GM20000 (cell line): ENCODE results near the gene OR10A5.
"Not testable (repeated sequence)": the region's sequence is repeated elsewhere in the genome, so short reads cannot be mapped to it uniquely, and the experiment has no call there.

ENCODE experiments used
- DNase-seq: peaks from one replicate; pipeline ENCODE4 v3.0.0; 2012; ENCODE audit warnings: low spot score
- CTCF ChIP-seq: IDR thresholded peaks from 2 replicates; pipeline ENCODE4 v1.5.1; 2012; ENCODE audit warnings: mild to moderate bottlenecking, control low read depth; ENCODE audit errors: extremely low read depth, missing control alignments

The OR10A5 gene

GRCh38 chr11:6844356-6844755 lies 1.1 kb upstream of the OR10A5 start:
- DNase-seq = no peak
- no peak for TF ChIP-seq CTCF

DNA sequence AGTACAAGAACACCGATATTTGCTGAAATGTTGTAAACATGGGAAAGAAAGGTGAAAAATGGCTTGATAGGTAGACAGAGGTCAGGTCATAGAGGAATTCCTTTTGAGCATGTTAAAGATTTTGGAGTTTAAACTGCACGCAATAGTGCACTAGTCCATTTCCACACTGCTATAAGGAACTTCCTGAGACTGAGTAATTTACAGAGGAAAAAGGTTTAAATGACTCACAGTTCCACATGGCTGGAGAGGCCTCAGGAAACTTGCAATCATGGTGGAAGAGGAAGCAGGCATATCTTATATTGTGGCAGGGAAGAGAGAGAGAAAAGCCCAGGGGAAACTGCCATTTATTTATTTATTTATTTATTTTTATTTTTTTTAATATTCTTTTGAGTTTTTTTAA lies 5.0 kb downstream of the OR10A5 start:
- no peak for TF ChIP-seq CTCF
- no peak for DNase-seq

GRCh38 chr11:6854801-6855200 lies 9.3 kb downstream of the OR10A5 start:
- DNase-seq = not testable (repeated sequence)

- TF ChIP-seq CTCF = no peak
- no peak for DNase-seq
Observed at GRCh38 chr11:6855971-6856541, 10.6 kb downstream of the OR10A5 start.

- TF ChIP-seq CTCF = no peak
- peak; percentile 25 for DNase-seq
Observed at GRCh38 chr11:6856871-6857270, 11.4 kb downstream of the OR10A5 start.

DNA sequence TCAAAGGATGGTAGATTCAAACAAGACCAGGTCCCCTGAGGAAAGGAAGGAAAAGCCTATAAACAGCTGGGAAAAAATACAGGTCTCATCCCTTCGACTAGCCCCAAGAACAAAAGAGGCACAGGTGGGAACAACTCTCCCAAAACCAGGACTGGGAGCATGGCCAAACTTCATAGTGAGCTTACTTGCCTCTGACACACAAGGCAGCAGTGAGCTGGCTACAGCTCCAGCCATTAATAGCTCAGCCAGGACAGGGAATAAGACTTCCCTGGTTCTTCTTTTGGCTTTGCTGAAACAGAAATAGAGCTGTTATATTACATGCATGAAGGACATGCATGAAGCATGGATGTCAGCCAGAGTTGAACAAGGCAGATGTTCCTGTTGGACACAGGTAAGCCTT lies 17.5 kb downstream of the OR10A5 start, which contains the start of gene OR10A2:
Gene OR10A2 (plus strand): TSS at position 97 of the 400 bp plus-strand sequence. CDS start 6,698 bp downstream, outside the sequence.
- TF ChIP-seq CTCF = no peak
- no peak for DNase-seq

DNA sequence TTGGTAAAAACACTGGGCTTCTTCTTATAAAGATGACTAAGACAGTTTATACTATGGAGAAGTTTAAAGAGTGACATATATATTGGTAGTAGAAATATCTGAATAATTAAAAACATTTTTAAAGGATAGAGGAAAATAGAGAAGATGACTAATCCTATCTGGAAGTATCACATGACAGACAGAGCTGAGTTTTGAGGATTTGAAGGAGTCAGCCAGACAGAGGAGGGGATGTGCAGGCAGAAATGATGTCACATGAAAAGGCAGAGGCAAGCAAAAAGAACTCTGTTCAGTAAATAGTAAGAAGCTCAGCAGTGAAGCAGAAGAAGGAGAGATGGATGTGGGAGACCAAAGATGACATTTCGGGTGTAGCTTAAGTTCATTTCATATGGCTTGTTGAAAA lies 19.0 kb downstream of the OR10A5 start:
- no peak for DNase-seq
- TF ChIP-seq CTCF = no peak

- no peak for TF ChIP-seq CTCF
- DNase-seq = no peak
Observed at GRCh38 chr11:6871278-6871677, 25.8 kb downstream of the OR10A5 start.
